Stimulated activated CD4-positive, alpha-beta T cell treated with anti-CD3 and anti-CD28 coated beads, Interleukin-12 subunit alpha, Interleukin-12 subunit beta, amount 100 ng/mL, for 48 hours (primary cell): ENCODE results near the gene GAB4.
A peak's percentile ranks its signal among the peaks of the same experiment; 100 is the strongest.

ENCODE experiments used
- DNase-seq, 3 donors: peaks; one replicate each; pipeline ENCODE4 v3.0.0-alpha.2; 2020; ENCODE audit warnings: low read depth in 2 of 3, low spot score in 1 of 3

The GAB4 gene

DNA sequence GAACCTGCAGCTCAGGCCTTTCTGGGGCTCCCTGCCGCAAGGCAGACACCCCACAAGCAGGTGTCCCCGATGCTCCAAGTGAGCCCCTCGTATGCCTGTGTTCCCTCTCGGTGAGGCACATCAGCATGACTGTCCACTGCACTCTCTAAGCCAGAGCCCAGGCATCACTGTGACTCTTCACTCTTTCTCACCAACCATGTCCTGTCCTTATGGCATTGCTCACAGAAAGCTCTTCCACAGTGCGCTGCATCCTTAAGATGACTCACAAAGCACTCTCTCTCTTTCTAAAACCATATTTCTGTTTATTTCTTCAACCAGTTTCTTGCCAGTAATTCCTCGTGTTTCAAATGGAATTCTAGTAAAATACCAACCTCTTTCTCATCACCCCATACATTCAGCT, 18.1 kb downstream of the GAB4 start:
- DNase-seq: no peak

DNA sequence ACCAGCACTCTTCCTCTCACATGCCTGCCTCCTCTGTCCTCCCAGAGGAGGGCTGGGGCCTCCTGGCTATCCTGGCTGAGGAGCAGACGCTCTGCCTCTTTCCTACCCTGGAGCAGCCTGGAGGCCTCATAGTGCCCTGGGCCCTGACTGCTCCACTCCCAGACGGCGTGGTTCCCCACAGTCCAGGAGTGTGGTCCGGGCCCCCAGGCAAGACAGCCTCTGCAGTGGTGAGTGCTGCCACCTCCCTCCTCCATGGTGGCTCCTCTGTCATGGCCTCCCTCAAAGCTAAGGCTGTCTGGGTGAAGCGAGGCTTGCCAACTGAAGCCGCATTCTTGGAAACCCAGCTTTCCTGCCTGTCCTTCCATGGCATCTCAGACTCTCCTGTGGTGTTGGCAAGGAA, 19.8 kb downstream of the GAB4 start:
- DNase-seq: no peak

DNA sequence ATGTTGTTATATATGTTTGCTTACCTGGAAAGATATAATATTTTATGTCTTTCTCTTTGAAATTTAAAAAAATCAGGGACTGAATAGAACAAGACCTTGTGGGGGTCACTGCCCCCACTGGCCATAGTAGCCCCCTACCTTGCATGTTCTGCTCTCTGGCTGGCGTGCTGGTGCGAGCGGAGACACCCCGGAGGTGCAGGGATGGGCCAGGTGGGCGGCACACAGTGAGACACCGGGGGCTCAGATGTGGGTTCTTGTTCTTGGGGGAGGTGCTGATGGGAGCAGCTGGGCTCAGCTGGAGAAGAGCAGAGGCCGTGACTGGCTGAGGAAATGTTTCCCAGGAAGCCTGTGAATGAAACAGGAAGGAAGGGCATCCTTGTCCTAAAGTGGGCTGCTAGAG, 20.2 kb downstream of the GAB4 start:
- no peak for DNase-seq

DNA sequence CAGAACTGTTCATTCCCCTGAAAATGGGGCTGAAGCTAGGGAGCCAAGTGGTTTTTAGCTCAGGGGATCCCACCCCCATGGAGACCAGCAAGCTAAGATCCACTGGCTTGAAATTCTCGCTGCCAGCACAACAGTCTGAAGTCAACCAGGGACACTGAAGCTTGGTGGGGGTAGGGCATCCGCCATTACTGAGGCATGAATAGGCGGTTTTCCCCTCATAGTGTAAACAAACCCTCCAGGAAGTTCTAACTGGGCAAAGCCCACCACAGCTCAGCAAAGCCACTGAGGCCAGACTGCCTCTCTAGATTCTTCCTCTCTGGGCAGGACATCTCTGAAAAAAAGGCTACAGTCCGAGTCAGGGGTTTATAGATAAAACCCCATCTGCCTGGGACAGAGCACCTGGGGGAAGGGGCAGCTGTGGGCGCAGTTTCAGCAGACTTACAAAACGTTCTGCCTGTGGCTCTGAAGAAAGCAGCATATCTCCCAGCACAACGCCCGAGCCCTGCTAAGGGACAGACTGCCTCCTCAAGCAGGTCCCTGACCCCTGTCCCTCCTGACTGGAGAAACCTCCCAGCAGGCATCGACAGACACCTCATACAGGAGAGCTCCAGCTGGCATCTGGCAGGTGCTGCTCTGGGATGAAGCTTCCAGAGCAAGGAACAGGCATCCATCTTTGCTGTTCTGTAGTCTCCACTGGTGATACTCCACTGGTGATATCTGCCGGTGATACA, 32.7 kb downstream of the GAB4 start:
- no peak for DNase-seq

DNA sequence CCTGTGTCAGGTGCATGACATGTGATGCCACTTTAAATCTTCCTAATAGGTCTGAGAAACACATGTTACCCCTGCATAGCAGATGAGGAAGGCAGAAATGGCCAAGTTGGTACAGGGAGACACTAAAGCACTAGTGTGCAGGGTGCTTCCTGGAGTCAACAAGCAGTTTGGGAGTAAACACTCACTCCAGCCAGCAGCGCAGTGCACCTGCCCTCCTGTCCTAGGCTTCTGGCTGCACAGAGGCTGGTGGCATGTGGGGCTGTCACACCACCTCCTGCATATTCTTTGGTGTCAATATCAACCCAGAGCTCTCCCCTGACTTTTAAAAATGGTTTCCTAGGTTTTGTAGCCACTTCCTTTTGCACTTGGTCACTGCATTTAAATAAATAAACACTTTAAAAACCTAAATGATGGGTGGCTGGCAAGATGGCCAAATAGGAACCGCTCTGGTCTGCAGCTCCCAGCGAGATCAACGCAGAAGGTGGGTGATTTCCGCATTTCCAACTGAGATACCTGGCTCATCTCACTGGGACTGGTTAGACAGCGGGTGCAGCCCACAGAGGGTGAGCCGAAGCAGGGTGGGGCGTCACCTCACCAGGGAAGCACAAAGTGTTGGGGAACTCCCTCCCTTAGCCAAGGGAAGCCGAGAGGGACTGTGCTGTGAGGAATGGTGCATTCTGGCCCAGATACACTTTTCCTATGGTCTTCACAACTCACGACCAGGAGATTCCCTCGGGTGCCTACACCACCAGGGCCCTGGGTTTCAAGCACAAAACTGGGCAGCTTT, 33.5 kb downstream of the GAB4 start:
- DNase-seq: no peak

DNA sequence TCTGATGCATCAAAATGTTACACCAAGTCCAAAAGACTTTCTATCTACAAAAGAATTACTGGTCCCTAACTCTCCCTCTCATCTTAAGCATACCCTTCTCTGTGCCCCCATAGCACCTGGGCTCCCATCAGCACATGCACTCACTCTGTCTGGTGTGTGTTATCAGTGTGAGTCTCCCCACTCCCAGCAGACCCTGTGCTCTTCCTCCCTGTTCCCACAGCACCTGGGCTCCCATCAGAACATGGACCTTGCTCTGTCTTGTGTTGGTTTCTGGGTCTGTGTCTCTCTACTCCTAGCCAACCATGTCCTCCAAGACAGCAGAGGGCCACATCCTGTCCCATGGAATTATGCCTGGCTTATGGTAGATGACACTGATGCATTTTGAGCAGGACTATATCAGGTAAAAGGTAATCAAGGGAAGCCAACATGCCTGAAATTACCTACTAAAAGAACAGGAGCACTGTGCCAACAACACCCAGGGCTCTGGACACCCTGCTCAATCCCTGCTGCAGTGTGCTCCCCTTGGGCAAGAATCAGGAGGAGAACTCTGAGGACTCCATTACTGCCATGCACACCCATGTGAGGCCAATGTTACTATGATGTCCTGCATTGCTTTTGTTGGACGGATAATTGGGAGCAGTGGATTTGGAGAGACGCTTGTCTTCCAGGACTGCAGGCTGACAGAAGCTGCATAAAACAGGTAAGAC, 34.3 kb downstream of the GAB4 start:
- DNase-seq: no peak

DNA sequence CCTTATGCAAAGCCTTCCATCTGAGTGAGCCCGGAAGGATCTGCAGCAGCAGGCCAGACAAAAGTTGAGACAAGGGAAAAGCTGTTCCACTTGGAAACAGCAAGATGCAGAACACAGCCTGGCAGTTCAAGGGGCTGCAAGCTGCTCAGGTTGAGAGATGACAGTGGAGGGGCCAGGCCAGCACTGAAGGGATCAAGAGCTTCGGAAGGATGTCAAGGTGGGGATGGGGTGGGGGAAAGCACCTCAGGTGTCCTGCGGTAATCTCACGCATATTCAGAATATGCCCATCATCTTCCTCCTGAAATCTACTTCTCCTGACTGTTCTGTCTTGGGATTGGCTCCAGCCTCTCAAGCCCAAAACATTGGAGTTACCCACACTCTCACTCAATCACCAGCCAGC, 35.7 kb downstream of the GAB4 start:
- no peak for DNase-seq

DNA sequence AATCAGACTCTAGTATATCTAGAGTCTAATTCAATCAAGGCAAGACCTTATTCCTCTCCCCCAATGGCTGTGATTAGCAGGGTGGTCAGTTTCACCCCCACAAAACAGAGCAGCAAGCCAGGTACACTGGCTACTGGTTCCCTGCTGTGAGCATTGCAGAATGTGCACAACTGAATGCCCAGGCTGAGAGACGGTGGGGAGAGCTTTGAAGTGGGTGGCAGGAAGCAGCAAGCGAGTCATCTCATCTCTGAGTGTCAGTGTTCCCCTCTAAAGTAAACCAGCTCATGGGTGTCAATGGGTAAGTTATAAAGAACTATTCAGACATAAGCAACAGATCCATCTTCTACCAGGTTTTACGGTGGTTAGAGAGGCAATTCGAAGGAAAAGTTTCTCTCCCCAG, 37.6 kb downstream of the GAB4 start:
- peak in 1 of 3 donors; percentile 1 for DNase-seq

DNA sequence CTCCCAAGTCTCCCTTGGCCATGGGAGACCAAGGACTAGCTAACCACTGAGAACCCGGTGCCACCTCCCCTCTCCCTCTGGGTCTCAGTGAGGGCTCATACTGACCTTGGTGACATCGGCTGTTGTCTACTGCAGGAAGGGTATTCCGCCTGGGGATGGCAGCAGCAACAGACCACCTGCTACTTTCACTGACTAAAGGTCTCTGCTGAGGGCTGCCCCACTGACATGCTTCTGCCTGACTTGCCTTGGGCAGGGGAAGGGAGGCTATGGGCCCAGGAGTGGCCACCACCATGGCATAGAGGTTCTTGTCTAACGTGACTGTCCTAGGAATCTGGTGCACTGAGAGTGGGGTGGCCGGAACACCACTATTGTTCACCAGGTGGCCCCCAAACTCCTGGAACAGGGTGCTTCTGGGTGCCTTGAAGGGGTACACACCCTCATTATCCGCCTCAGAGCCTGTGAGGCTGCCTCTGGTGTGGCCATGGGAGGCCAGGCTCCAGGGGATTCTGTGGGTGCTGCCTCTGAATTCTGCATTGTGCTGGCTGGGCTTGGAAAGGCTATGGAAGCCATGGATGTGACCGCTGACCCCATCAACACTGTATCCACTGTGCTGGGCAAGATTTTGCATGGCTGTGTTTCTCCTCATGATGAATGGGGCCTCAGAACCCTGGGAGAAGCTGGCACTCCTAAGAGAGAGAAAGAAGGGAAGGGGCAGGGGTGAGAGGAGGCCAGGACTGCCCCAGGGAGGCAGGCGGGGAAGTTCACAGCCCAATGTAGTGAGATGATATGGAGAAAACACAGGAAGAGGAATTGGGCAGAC, 38.3 kb downstream of the GAB4 start:
- DNase-seq: no peak

DNA sequence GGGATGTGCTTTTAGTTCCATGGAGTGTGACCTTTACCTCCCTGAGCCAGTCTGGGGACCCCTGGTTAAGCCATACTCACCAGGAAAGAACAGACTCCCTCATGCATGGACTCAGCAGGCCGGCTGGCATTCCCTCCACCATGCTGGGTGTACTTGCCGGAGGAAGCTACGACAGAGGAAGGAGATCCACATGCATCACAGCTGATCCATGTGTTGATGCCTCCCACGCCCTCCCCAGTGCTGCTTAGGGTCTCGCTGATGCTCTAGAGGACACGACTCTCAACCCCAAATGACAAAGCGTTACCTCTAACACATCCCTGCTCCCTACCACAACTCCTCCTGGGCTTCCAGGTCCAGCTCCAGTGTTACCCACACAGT, 39.8 kb downstream of the GAB4 start:
- DNase-seq: no peak

DNA sequence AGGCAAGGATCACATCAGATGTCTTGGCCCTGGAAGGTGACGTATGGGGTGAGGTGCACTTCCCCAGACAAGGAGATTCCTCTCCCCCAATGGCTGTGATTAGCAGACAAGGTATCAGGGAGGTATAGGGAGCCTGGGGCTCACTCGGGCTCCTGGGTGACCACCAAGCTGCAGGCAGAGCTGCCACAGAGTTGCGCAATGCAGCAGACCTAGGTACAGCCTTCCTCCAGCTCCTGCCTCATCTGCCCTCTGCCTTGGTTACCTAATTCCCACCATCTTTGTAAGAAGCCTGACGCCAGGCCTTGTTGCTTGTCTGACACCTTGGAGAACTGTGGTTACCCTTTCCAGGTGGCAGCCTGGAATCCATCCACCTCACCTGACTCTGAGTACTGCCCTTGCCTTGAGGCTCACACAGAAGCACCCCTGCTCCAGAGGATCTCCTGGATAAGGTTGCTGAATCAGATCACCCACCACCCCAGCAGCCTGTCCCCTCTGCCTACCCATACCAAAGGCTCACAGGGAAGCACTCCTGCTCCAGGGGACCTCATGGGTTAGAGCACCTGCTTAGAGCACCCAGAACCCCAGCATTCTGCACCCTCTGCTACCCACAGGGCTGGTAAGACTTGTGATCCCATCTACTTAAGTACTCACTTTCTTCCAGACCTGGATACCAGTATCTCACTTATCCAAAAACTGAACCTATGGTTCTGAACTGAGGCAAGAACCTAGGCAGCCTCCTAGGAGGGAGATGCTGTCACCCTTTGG, 40.4 kb downstream of the GAB4 start:
- no peak for DNase-seq

DNA sequence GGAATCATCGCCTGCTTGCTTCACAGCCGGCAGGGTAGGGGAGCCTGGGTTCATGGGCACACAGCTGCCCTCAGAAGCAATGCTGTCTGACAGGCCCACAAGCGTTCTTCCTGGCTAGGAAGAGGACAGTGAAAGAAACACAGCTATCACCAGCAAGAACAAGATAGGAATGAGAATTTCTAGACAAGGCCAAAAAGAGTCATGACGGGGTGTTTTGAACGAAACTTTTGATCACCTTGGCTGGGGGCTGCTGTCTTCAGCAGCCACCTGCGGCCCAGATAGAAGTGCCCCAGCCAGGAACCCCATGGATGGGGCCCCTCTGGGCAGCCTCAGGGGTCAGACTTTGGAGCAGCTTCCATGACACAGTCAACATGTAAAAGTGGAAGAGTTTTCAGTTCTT, 41.8 kb downstream of the GAB4 start:
- no peak for DNase-seq

DNA sequence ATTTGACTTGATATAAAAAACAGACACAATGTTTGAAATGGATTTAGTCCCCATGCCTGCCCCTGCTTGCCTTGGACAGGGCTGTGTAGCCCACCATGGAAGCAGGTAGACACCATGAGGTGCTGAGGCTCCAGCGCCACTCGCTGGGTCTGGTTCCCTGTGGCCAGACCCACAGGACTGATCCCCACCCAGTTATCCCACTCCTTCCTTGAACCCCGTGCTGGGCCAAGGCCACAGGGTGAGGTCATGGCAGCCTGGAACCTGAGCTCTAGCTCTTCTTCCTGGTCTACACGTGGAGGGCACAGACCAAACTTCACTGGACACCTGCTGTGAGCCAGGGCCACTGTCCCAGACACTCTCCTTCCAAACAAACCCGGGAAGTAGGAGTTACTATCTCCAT, 42.5 kb downstream of the GAB4 start:
- no peak for DNase-seq

DNA sequence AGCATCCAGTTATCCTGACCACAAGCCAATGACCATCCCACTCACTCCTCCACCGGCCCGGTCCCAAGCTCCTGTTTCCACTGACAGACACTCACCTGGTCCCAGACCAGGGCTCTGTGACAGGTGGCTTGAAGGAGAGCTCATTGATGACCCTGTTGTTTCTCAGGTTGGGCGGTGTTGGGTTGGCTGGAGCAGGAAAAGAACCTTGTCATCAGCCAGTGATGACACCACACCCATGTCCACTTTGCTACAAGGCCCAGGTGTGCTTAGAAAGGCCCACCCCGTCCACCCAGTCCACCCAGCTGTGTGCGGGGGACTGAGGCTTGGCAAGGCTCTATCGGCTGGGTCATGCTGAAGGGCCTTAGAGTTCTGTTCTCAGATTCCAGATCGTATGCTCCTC, 42.9 kb downstream of the GAB4 start:
- no peak for DNase-seq

DNA sequence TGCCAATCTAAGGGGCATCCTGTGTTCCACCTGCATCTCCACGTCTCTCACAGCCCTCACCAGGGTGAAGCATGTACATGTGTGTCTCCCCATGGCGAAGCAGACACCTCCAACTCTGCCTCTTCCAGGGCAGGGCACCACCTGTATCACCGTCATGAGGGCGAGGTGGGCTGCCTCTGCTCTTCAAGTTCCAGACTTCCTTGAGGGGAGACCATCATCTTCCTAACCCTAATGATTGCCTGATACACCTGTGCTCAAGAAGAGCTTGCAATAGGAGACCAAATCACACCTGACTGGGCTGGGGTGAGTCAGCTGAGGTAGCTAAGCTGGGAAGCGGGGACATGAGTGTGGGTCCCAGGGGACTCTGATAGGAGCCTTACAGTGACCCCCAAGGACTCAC, 43.7 kb downstream of the GAB4 start:
- DNase-seq: no peak

DNA sequence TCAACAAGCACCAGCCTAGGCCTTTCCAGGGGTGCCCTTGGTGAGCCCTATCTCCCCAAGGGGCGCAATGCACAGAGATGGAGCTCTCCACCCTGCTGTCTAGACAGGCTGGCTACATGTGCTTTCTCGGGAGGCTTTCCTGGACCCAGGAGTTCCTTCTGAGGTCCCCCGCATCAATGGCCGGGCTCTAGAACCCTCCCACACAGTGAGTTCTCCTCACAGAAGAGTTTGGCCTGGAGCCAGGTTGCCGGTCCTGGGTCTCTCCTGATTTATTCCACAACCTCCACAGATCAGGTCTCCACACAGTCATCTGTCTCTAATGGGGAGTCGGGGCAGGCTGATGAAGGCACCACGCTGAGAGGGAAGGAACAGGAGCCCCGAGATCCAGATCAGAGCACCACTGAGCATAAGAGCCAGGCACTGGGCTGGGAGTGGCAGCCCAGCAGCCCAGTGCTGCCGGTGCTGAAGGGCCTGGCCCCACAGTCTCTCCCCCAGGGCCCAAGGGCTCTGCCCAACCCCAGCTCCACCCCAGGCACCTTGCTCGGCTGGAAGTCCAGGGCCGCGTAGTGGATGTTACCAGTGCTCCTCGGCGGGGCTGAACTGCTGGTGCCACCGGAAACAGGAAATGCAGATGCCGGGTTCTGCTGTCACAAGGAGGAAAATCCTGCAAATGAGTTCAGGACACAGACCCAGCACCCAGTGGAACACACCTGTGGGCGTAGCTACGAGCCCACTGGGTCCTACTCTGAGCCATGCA, 44.7 kb downstream of the GAB4 start:
- DNase-seq: no peak

DNA sequence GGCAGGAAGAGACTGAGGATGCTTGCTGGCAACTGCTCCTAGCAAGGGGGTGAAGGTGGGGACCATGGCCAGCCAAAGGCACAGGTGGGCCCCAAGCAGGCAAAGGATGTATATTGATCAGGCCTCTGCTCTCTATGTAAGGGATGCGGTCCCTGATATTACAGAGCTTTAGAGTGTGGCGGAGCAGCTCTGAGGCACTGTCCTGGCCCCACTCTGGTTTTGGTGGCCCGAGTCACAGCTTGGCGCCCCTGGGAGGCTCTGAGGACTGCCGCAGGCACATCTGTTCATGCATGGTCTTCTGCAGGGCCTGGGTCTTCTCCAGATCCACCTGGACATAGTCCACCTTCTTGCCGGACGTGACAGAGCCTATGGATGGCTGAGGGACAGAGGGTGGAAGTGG, 45.5 kb downstream of the GAB4 start:
- no peak for DNase-seq

DNA sequence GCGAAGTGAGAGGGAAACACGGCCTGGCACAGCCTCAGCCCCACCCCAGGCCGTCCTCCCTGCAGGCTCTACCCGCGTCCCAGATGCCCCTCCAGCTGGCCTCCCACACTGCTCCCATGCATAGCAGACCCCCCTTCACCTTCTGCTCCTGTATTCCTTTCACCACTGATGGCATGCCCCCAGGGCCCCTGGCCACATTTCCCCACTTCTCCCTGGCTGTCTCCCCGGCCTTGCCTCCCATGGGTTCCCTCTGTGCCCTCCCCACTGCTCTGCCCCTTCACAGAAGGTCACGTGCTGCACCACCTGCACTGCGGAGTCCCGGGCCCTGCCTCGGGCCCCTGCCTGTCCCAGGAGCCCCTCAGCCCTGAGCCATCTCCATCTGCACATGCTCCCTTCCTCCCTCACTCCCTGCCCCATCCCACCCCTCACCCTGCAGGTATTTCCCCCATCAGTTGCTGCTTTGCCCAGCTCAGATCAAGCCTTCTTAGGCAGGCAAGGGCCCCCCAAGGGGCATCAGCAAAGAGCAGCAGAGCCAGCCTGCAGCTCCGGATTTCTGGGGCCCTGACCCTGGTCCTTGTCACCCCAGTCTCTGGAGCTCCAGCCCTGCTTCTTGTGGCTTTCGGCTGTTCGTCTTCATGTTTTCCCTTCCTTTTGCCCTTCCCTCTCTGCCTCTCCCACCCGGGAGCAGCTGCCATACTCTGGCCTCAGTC, 46.4 kb downstream of the GAB4 start:
- DNase-seq: no peak

DNA sequence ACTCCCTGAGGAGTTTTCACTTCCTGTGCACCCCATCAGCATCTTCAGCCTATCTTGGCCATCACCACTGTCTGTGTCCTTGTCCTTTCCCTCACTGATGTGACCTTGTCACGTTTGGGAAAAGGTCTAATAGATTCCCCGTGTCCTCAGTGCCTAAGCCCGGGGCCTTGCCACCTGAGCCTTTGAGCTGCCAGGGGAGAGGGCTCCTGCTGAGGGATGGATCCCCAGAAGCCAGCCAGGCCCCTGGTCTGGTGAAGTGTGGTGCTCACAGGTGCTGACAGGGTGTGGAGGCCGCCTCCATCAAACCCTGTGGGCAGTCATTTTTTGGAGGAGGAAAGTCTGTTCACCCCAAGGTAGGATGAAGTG, 47.2 kb downstream of the GAB4 start:
- no peak for DNase-seq
